Superior temporal gyrus (tissue), 1 donor: Measurements from ENCODE around the gene PDE4D.
A peak's percentile ranks its signal among the peaks of the same experiment; 100 is the strongest.

ENCODE experiments used
- DNase-seq: peaks from one replicate; pipeline ENCODE4 v3.0.0-alpha.2; 2016; ENCODE audit errors: extremely low spot score

The PDE4D gene

DNA sequence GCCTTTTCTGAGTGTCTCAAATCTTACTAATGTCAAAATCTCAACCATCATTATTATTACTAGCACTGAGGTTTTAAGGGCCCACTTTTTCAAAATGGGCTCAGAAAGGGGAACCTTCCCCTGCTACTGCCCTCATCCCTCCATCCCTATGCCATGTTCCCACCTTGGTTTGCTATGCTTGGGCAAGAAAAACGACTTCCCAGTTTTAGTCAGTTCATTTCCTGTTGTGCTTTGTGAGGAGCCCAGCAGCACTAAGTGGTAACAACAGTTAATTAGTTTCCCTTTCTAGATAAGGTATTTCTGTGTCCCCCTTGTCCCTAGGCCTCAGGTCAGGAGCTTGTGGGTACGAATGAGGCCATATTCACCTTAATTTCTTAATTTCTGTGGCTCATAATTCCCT is 715.5 kb downstream of the PDE4D start:
- no peak for DNase-seq

DNA sequence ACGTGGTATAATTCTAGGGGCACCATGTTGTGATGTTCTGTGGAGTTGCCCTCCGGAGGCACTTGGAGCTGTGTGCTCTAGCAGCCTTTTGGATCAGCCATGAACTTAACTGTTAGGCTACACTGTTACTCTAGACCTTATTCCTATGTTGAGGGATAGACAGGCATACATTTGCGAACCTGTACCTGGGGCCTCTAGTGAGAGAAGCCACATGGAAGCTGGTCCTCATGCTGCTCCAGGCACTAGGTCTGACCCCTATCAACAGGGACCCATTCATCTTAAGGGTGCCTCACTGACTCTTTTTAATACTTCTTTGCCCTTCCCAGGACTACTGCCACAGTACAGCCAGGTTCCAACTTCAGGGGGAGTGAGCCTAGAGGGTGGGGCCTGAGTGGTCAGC is 715.9 kb downstream of the PDE4D start:
- DNase-seq = no peak

DNA sequence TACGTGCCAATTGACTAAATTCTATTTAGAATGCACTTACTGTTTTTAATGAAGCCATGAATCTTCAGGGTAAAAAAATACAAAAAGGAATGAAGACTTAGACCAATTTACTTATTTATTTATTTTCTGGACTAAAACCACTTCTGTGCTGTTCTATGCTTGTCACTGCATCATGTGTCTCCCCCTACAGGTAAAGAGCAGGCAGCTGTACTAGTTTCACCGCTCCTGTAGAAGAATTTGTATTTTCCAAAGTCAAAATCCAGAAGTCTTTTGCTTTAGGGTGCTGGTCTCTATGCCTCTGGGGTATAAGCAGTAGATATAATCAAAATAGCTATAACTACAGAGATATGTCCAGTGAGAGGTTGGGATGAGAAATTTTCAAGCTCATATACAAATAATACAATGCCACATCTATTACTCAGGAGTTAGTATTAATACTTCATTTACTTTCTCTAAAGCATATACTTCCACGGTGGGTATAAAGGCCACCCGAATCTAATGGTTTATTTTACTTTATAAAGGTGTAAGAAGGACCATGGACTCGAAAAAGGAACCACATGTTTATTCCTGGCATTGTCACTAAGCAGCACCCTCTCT is 719.2 kb downstream of the PDE4D start:
- DNase-seq = peak; percentile 70

DNA sequence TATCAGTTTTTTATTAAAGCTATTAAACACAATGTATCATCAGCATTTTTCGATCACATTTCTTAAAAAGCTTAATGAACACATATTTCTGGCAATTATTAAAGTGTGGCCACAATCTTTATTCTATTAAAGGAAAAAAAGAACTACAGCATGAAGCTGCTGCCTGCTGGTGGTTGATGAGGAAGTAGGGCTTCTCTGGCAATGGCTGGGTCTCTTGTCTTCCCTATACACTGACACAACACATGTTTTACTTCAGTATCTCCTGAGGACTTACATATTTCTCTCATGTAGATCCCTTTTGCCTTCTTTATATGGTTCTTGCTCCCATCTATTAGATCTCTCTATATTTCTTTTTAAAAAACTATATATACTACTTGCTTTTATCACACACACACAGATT is 719.9 kb downstream of the PDE4D start:
- no peak for DNase-seq

DNA sequence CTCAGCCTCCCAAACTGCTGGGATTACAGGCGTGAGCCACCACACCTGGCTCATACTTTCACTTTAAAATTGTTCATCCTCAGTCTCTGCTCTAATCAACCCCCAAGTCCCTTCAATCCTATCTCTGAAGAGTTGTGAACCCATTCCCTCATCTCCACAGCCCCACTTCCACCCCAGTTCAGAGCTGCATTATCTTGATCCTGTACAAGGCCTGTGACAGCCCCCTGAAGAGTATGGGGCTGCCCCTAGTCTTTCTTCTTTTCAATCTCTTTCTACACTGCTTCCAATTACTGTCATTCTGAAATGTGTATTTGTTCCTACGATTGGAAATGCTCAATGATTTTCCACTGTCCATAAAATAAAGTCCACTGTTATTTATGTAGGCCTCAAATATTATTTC is 722.4 kb downstream of the PDE4D start:
- DNase-seq = no peak

DNA sequence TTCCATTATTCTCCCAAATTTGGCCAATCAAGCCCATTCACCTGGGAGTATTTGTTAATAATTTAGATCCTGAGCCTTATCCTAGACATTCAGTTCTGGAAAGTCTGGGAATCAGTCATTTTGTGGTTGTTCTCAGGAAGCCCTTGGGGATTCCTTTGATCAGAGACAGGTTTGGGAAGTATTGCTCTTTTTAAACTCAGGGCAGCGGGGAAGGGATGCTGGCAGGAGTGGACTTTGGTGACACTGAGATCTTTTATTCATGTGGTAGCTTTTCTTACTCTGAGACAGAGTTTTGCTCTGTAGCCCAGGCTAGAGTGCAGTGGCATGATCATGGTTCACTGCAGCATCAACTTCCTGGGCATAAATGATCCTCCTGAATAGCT is 723.8 kb downstream of the PDE4D start:
- no peak for DNase-seq

DNA sequence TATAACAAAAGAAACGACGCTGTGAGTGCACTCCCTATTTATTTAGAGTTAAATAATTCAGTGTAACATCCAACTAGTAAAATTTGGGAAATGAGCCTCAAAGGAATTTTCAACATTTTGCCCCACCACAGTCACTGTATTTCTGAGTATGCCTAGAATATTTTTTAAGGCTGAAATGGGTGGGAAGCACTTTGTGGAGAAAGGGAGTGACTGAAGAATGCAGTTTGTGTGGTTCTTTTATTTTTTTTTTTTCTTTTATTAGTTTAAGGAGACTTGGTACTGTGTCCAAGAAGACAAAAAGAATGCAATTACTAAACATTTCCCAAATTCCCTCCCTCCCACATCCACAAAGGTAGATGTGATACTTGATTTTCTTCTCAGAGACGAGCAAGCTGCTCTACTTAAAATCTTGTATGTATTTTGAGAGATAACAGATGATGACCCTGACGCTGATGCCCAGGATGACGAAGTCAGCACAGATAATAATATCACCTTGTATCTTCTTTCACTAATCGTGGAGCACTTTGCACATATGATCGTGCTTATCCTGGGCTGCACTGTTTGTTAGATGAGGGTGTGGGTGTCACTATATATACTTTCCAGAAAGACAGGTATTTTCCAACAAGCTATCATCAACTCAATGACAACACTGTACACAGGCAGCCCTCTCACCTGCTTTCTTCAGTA is 724.3 kb downstream of the PDE4D start:
- no peak for DNase-seq

DNA sequence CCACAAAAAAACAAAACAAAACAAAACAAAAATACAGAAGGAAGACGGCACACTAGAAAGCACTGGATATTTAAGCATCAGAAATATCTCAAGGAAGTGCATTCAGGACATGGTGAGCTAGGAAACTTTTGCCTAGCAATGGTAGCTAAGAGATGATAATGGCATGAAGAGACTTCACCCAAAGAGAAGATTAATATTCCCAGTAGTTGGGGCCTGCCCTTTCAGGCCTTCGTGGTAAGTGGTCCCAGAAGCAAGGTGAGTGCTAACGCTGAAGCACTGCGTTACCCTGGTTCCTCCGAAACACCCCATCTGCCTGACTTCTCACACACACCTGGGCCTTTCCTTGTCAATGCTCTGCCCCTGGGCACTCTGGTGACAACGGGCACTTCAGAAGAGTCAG is 725.5 kb downstream of the PDE4D start:
- DNase-seq = no peak

DNA sequence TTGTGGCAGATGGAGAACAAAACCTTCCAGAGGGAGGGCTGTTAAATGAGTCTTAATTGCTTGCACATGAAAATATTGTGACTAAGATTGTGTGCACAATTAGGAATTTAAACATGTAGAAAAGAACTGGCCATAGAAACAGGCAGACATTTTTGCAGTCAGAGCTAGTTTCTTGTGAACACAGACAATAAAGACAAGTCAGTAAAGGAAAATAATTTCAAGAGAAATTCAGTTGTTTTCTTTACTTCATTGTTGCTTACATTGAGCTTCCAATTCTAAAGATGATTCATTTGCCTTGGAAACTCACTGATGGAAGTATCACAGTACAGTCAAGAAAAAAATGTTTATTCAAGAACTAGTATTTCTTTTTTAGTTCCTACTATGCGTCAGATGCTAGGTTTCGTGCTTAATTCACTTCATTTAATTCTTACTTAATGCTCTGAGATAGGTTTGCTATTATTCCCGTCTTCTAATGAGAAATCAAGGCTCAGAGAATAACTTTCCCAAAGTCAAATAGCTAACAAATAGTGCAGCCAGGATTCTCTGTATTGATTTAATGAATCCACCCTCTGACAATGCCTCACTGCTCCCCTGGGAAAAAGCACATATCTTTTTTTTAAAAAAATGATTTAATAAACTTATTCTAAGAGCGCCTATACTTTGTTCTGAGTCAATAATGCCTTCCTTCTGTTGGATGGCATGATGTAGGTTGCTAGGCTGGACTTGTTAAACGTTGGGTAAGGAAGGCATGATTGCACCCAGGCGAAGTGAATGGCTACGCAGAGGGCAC is 729.3 kb downstream of the PDE4D start:
- no peak for DNase-seq

DNA sequence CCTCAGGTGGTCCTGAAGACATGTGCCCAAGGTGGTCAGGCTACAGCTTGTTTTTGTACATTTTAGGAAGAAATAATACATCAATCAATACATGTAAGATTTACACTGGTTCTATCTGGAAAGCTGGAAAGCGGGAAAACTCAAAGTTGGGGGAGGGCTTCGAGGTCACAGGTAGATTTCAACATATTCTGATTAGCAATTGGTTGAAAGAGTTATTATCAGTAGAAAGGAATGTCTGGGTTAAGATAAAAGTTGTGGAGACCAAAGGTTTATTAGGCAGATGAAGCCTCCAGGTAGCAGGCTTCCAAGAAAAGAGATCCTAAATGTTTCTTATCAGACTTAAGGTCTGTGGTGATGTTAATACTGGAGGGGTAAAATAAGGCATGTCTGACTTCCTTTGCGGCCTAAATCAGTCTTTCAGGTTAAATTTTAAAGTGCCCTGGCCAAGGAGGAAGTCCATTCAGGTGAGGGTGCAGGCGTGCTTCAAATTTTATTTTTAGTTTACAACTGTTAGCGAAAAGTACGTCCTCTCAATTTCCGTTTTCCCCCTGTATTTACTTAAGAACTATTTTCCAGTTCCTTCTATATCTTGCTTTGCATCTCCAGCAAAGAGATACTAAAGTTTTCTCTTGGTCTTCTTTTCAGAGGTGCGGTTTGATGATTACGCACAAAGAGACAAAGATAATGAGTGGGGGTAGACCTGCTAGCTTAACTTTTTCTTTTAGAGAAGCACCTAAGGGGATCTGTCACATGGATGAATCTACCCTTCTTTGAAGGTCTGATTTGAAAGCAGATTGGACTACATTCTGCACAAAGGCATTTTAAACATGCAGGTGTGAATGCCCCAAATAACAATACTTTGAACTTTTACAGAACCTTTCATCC is 732.1 kb downstream of the PDE4D start:
- no peak for DNase-seq

DNA sequence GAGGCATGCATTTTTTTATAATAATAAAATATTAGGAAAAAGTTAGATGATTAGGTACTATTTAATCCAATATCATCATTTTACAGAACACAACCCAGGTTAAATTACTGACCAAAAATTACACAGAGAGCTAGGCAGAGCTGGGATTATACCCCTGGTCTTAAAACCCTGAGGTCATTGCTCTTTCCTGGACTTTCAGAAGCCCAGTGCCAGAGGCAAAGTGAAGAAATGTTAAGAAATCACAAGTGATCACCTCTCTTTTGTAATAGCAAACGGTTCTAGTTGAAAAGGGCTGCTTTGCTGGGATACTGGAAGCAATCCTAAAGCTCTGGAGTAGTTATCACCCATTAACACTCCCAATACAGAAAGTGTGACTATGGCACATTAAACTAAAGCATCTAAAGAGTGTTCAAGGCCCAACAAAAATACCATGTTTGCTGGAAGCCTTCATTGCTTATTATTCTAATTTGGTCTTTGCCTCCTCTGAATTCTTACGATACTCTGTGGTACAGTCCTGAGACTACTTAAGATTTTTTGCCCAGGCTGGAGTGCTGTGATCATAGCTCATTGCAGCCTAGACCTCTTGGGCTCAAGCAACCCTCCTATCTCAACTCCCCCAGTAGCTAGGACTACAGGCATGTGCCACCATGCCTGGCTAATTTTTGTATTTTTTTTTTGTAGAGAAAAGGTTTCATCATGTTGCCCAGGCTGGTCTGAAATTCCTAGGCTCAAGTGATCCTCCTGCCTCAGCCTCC is 734.7 kb downstream of the PDE4D start:
- no peak for DNase-seq

DNA sequence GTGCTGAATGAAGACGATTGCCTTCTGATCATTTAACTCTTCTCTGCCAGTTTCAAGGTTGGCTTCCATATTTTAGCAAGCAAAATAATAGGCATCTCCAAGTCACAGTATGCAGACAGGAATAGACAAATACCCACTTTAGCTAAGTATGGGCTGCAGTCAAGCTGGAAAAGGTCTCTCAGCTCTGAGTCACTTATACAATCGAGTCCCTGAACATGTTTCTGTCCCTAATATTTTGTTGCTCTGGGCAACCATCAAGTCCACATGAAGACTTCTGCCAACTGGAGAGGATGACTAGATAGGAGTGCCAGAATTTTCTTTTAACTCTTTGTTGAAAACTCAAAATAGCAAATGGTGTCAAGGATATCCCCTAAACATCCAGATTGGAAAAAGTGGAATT is 735.4 kb downstream of the PDE4D start:
- no peak for DNase-seq

DNA sequence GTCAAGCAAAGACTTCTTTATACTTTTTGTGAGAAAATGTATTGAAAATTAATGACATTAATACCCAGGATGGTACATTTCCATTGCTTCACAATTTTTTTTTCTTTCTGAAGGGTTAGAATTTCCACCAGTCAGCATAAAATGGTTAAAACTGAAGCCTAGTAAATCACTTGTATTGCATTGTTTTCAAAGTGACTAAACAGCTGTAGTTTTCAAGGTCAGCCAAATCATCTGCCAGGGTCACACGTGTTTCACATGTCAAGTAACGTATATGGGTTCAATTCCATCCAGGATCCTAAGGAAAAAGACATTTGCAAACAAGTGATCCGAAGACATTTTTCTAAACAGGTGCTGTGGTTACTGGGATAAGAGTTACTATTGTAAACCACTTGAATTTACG is 736.5 kb downstream of the PDE4D start:
- DNase-seq = no peak

DNA sequence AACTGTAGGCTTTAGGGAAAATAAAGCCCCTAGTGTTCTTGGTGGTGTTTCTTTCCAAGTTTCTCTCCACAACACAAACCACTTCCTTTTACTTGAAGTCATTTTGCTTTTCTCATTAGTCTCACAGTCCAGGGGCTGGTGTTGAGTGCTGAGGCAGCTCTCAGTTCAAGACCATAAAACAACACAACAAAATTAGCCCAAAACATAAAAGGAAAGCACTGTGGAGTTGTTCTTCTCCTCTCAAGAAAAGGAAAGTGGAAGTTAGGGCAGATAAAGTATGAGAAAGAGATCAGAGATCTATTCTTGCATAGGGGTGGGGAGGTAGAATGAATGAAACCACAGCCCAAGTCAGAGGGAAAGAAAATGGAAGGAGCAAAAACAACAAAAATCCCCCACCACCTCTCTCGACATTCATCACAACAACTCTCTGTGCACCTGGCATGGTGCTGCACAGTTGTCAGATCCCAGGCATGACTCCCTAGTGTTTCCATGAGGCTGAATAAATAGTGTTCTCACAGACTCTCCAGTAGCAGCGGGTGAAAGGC is 740.8 kb downstream of the PDE4D start:
- DNase-seq = no peak

DNA sequence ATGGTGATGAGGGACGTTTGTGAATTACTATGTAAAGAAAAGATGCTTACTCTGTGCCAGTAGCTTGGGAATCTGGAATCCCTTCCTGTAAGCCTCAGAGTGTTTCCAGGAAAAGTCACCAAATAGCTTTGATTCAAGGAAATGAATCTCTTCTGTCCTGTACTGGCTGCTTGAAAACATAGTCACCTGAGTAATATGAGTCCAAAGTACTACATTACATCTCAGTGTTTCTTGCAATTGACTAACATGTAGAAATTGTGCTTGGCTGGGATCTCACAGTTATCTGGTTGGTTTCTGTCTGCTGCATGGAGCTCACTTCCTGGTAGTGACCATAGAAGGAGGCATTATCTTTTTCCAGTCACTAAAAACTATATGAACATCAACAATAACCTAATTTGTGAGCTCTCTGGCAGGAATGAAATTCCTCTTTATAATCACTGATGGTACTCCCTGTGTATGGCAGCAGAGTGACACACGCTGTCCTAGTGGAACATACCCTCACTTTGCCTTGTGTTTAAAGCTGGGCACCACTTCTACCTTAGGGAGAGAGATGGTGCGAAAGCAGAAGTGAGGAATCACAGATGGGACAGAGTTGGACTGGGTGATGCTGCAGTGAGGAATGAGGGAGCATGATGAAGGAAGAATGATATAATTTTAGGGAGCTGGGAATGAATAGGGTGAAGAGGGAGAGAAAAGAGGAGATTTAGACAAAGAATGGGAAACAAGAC is 742.2 kb downstream of the PDE4D start:
- DNase-seq = no peak

DNA sequence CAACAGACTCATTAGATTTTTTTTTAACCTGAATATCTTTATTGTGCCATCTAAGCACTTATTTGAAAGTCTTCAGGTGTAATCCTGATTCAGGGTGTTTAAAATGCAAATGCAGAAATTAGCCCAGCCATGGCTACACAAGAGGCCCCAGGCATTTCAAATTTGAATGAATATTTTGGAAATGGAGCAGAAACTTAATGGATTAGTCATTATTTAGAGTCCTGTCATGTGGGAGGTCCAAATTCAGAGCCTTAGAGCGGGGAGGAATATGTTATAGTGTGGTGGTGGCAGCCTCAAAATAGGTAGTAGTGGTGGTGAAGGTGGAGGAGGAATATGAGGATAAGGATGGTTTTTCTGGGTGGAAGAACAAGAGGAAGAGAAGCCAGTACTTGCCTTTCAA is 743.7 kb downstream of the PDE4D start:
- no peak for DNase-seq

DNA sequence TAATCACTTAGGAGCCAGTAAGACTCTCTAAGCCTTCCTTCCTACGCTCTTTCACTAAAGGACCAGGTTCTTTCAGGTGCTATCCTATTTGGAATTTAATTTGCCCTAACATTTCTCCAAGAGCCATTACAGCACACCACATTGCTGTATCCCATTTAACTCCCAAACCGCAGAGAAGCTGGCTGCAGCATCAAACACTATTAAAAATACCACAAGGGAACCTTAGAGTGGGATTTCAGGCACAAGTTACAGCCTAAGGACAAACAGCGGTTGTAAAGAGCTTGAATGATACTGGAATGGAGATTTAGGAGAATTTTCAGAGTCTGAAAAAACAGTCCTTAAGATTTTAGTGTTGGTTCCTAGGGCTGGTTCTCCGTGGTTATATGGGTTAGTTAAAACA is 744.3 kb downstream of the PDE4D start:
- DNase-seq = no peak

DNA sequence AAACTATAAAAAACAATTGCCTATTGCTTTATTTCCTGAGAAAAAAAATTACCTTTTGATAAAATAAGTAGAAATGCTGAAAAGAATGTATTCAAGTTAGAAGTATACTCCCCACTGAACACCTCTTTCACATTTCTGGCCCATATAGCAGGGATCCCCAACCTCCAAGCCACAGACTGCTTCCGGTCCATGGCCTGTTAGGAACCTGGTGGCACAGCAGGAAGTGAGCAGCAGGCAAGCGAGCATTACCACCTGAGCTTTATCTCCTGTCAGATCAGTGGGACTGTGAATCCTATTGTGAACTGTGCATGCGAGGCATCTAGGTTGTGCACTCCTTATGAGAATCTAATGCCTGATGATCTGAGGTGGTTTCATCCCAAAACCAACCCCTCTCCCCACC is 746.8 kb downstream of the PDE4D start:
- DNase-seq = no peak

DNA sequence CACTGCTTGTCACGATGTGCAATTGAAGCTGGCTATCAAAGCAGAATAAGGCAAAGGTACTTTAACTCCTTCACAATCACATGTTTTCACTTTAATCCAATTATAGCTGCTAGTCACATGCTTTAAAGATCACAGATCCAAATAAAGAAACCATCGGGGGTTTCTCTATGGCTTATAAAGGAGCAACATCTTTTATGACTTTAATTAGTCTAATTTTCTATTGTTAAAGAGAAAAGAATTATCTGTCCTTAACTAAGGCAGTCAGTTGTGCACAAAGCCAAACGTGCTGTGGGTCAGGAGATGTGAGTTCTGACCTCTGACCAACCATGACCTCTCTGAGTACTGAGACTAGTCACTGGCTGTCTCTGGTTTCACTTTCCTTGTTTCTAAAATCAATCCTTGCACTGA is 749.6 kb downstream of the PDE4D start:
- no peak for DNase-seq

DNA sequence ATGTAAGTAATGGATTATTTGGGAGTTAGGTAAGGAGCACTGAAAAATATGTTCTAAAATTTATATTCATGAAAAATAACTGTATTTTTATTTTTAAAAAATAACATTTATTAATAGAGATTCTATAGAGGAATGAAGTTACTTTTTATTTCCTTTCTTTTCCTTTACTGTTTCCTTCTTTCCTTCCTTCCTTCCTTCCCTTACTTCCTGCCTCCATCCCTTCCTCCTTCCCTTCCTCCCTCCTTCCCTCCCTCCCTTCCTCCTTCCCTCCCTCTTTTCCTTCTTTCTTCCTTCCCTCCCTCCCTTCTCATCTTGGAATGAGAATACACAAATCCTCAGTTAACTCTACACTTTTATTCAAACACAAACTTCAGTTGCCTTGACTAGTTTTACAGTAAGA is 750.6 kb downstream of the PDE4D start:
- no peak for DNase-seq

DNA sequence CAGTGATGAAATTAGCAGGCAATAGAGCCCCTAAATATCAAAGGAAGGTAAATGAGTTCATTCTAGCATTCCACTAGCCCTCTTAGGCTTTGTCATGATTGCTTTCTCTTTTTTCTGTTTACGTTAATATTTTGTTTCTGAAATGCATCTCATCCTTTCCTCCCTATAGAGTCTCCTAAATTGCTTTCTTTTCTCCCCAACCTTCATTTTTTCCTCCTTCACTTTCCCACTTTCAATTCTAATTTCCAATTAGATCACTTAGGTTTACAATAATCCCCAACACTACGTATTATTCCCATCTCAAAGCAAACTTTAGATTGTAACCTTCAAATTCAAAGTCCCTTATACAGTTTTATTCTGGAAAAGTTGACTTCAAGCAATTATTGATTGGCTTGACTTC is 751.4 kb downstream of the PDE4D start:
- no peak for DNase-seq
